ENCODE data around the gene OGFR.

The OGFR gene

GRCh38 chr20:62770111-62770910 is 34.3 kb upstream of the OGFR start:
- DNase-seq, result no peak

GRCh38 chr20:62770916-62771315 is 33.7 kb upstream of the OGFR start:
- DNase-seq, result no peak

GRCh38 chr20:62771396-62772102 is 33.1 kb upstream of the OGFR start:
- DNase-seq, result no peak

- no peak for DNase-seq
These were observed 32.5 kb upstream of the OGFR start for GRCh38 chr20:62772103-62772611.

- DNase-seq, result no peak
These were observed 32.0 kb upstream of the OGFR start for GRCh38 chr20:62772619-62772989.

- DNase-seq, result peak; percentile 71
These were observed 31.4 kb upstream of the OGFR start for GRCh38 chr20:62772990-62773844.

- DNase-seq, result no peak
These were observed 30.6 kb upstream of the OGFR start for GRCh38 chr20:62773845-62774714.

GRCh38 chr20:62774762-62775161 is 29.9 kb upstream of the OGFR start:
- DNase-seq, result no peak

- no peak for DNase-seq
These were observed 29.4 kb upstream of the OGFR start for GRCh38 chr20:62775206-62775605.

- DNase-seq, result no peak
These were observed 28.5 kb upstream of the OGFR start for GRCh38 chr20:62776035-62776691.

- no peak for DNase-seq
These were observed 27.7 kb upstream of the OGFR start for GRCh38 chr20:62776692-62777527.

- DNase-seq, result no peak
These were observed 27.2 kb upstream of the OGFR start for GRCh38 chr20:62777528-62777830.

GRCh38 chr20:62778058-62778457 is 26.6 kb upstream of the OGFR start:
- no peak for DNase-seq

GRCh38 chr20:62778601-62779416 is 25.8 kb upstream of the OGFR start:
- no peak for DNase-seq

GRCh38 chr20:62779417-62779685 is 25.3 kb upstream of the OGFR start:
- no peak for DNase-seq

GRCh38 chr20:62780204-62780603 is 24.4 kb upstream of the OGFR start:
- DNase-seq, result no peak

GRCh38 chr20:62780696-62781095 is 23.9 kb upstream of the OGFR start:
- no peak for DNase-seq

- DNase-seq, result no peak
These were observed 22.3 kb upstream of the OGFR start for GRCh38 chr20:62782149-62782892.

GRCh38 chr20:62782893-62783278 is 21.7 kb upstream of the OGFR start:
- DNase-seq, result no peak

- DNase-seq, result no peak
These were observed 20.1 kb upstream of the OGFR start for GRCh38 chr20:62784497-62784896.
